Osteocyte (in vitro differentiated cells): ENCODE measurements around the gene MRPS31. TPM values are rescaled to one million over a fixed set of nuclear protein-coding genes. Genes with fewer than 3 reads are reported as not detected.
"Not testable (repeated sequence)": the region's sequence is repeated elsewhere in the genome, so short reads cannot be mapped to it uniquely, and the experiment has no call there.

Experiments
- DNase-seq: peaks from one replicate; pipeline ENCODE4 v3.0.0; 2021; ENCODE audit warnings: mixed read lengths; ENCODE audit not compliant: unreplicated experiment; ENCODE audit errors: extremely low spot score
- H3K27ac Mint-ChIP-seq: one replicate; pipeline ENCODE4 v1.8.0; 2021; ENCODE audit warnings: mild to moderate bottlenecking, mixed read lengths; ENCODE audit not compliant: unreplicated experiment
- H3K27me3 Mint-ChIP-seq: one replicate; pipeline ENCODE4 v1.8.0; 2021; ENCODE audit warnings: mixed read lengths; ENCODE audit not compliant: unreplicated experiment
- H3K36me3 Mint-ChIP-seq: one replicate; pipeline ENCODE4 v1.8.0; 2021; ENCODE audit warnings: mixed read lengths; ENCODE audit not compliant: unreplicated experiment
- H3K4me1 Mint-ChIP-seq: one replicate; pipeline ENCODE4 v1.8.0; 2021; ENCODE audit warnings: mixed read lengths; ENCODE audit not compliant: unreplicated experiment
- H3K4me3 Mint-ChIP-seq: one replicate; pipeline ENCODE4 v1.8.0; 2021; ENCODE audit warnings: mild to moderate bottlenecking, moderate library complexity, mixed read lengths; ENCODE audit not compliant: unreplicated experiment
- H3K9me3 Mint-ChIP-seq: one replicate; pipeline ENCODE4 v1.8.0; 2021; ENCODE audit warnings: mixed read lengths; ENCODE audit not compliant: unreplicated experiment
- CTCF ChIP-seq: fragments of 200-600 bp; sonication (generic); IDR thresholded peaks from 2 replicates; pipeline ENCODE4 v1.5.0; 2021; ENCODE audit warnings: antibody characterized with exemption, mild to moderate bottlenecking, moderate library complexity
- total RNA-seq: library from RNA; stranded (reverse); gene quantifications from 2 replicates; pipeline ENCODE4 v1.2.1, GENCODE V29; 2021

The MRPS31 gene
- total RNA-seq, 1 donor from 2014 or later = 17.4 TPM

GRCh38 chr13:40758811-40759210 is 12.2 kb downstream of the MRPS31 start:
- no peak overlapping the region for H3K27ac Mint-ChIP-seq
- DNase-seq = no peak
- no peaks in the 10 kb centered on the region for H3K27me3 Mint-ChIP-seq
- TF ChIP-seq CTCF = no peak
- H3K9me3 Mint-ChIP-seq = no peaks in the 10 kb centered on the region
- H3K4me1 Mint-ChIP-seq = no peaks in the 10 kb centered on the region
- peaks cover 26% of the 10 kb centered on the region for H3K36me3 Mint-ChIP-seq
- H3K4me3 Mint-ChIP-seq = no peak overlapping the region

- no peaks in the 10 kb centered on the region for H3K27me3 Mint-ChIP-seq
- no peaks in the 10 kb centered on the region for H3K4me1 Mint-ChIP-seq
- no peak overlapping the region for H3K4me3 Mint-ChIP-seq
- peaks cover 34% of the 10 kb centered on the region for H3K36me3 Mint-ChIP-seq
- H3K27ac Mint-ChIP-seq = no peak overlapping the region
- no peak for DNase-seq
- no peaks in the 10 kb centered on the region for H3K9me3 Mint-ChIP-seq
- no peak for TF ChIP-seq CTCF
Measured at GRCh38 chr13:40756042-40756441, 14.9 kb downstream of the MRPS31 start.

- H3K4me1 Mint-ChIP-seq = no peaks in the 10 kb centered on the region
Measured at GRCh38 chr13:40755082-40755700, 15.8 kb downstream of the MRPS31 start.

GRCh38 chr13:40749327-40749726 is 21.7 kb downstream of the MRPS31 start:
- Mint-ChIP-seq H3K36me3 (peaks cover 12% of the 10 kb centered on the region), H3K27me3 (no peaks in the 10 kb centered on the region), H3K4me3 (no peak overlapping the region), H3K4me1 (no peaks in the 10 kb centered on the region), H3K27ac (no peak overlapping the region), H3K9me3 (no peaks in the 10 kb centered on the region)
- peak; percentile 44 for TF ChIP-seq CTCF
- DNase-seq = no peak

More at GRCh38 chr13:40755082-40755700, 15.8 kb downstream of the MRPS31 start:
- H3K36me3 Mint-ChIP-seq = peaks cover 34% of the 10 kb centered on the region
- H3K27me3 Mint-ChIP-seq = no peaks in the 10 kb centered on the region
- H3K9me3 Mint-ChIP-seq = no peaks in the 10 kb centered on the region
- TF ChIP-seq CTCF = no peak
- no peak overlapping the region for H3K27ac Mint-ChIP-seq
- H3K4me3 Mint-ChIP-seq = no peak overlapping the region
- DNase-seq = no peak

GRCh38 chr13:40735232-40735548 is 35.8 kb downstream of the MRPS31 start:
- H3K4me1 Mint-ChIP-seq = not testable (repeated sequence)

GRCh38 chr13:40734536-40735231 is 36.3 kb downstream of the MRPS31 start:
- not testable (repeated sequence) for DNase-seq, H3K4me1 Mint-ChIP-seq, H3K9me3 Mint-ChIP-seq, H3K27ac Mint-ChIP-seq, H3K27me3 Mint-ChIP-seq
- peaks cover 13% of the 10 kb centered on the region for H3K36me3 Mint-ChIP-seq
- peak overlapping the region; percentile 38 for H3K4me3 Mint-ChIP-seq

More at GRCh38 chr13:40735232-40735548, 35.8 kb downstream of the MRPS31 start:
- Mint-ChIP-seq H3K4me3 (peak overlapping the region; percentile 38), H3K36me3 (peaks cover 13% of the 10 kb centered on the region)
- H3K27ac Mint-ChIP-seq, DNase-seq, H3K27me3 Mint-ChIP-seq, H3K9me3 Mint-ChIP-seq: not testable (repeated sequence)
